Loucy (cell line): ENCODE results near the gene HIVEP2.

Source experiments
- H2AFZ ChIP-seq: fragments of 200-600 bp; sonication (generic); 2 replicates; pipeline ENCODE4 v1.6.0; 2016; ENCODE audit warnings: antibody characterized with exemption, mild to moderate bottlenecking, low read length, moderate library complexity
- H3F3A ChIP-seq: fragments of 200-600 bp; 2 replicates; pipeline ENCODE4 v1.6.0; 2016; ENCODE audit warnings: antibody characterized with exemption, low read depth, mild to moderate bottlenecking
- H3K27me3 ChIP-seq: fragments of 200-600 bp; sonication (generic); 2 replicates; pipeline ENCODE4 v1.6.1; 2014; ENCODE audit warnings: low read length, mild to moderate bottlenecking; ENCODE audit not compliant: insufficient read depth, poor library complexity, severe bottlenecking
- H3K36me3 ChIP-seq: fragments of 200-600 bp; sonication (generic); 2 replicates; pipeline ENCODE4 v1.6.1; 2016; ENCODE audit warnings: low read length; ENCODE audit not compliant: insufficient read depth
- H3K4me1 ChIP-seq: fragments of 200-600 bp; sonication (generic); 2 replicates; pipeline ENCODE4 v1.5.1; 2014; ENCODE audit warnings: low read length, mild to moderate bottlenecking; ENCODE audit not compliant: insufficient read depth, poor library complexity, severe bottlenecking
- H3K4me2 ChIP-seq: fragments of 200-600 bp; sonication (generic); 2 replicates; pipeline ENCODE4 v1.6.0; 2014; ENCODE audit warnings: antibody characterized with exemption, low read length, low read depth, mild to moderate bottlenecking; ENCODE audit not compliant: poor library complexity, severe bottlenecking
- H3K4me3 ChIP-seq: fragments of 200-600 bp; sonication (generic); 2 replicates; pipeline ENCODE4 v1.5.1; 2014; ENCODE audit warnings: low read length, mild to moderate bottlenecking, mixed read lengths; ENCODE audit not compliant: poor library complexity, severe bottlenecking
- H3K79me2 ChIP-seq: fragments of 200-600 bp; sonication (generic); 2 replicates; pipeline ENCODE4 v1.6.1; 2014; ENCODE audit warnings: low read length; ENCODE audit not compliant: insufficient read depth
- H3K9ac ChIP-seq: fragments of 200-600 bp; sonication (generic); 2 replicates; pipeline ENCODE4 v1.6.0; 2014; ENCODE audit warnings: mild to moderate bottlenecking, low read depth, low read length, moderate library complexity; ENCODE audit not compliant: poor library complexity, severe bottlenecking
- H3K9me2 ChIP-seq: fragments of 200-600 bp; sonication (generic); replicated peaks from 2 replicates; pipeline ENCODE4 v1.6.1; 2016; ENCODE audit warnings: low read depth, low read length, mixed read lengths
- H3K9me3 ChIP-seq: fragments of 200-600 bp; sonication (generic); 2 replicates; pipeline ENCODE4 v1.6.1; 2014; ENCODE audit warnings: mild to moderate bottlenecking, antibody characterized with exemption, low read length, low read depth; ENCODE audit not compliant: insufficient read depth
- H4K20me1 ChIP-seq: fragments of 200-600 bp; sonication (generic); 2 replicates; pipeline ENCODE4 v1.6.0; 2014; ENCODE audit warnings: antibody characterized with exemption, low read length, mild to moderate bottlenecking; ENCODE audit not compliant: insufficient read depth, poor library complexity, severe bottlenecking
- CTCF ChIP-seq: fragments of 200-600 bp; sonication (generic); conservative IDR thresholded peaks from 2 replicates; pipeline ENCODE4 v1.5.1; 2014; ENCODE audit warnings: mild to moderate bottlenecking, antibody characterized with exemption, low read length
- EZH2phosphoT487 ChIP-seq: fragments of 200-600 bp; IDR thresholded peaks from 2 replicates; pipeline ENCODE4 v1.6.1; 2018; ENCODE audit warnings: antibody characterized with exemption, mild to moderate bottlenecking, moderate library complexity, borderline replicate concordance

Gene HIVEP2

GRCh38 chr6:142790257-142790656 is 154.7 kb downstream of the HIVEP2 start:
- Histone ChIP-seq H3K9me2 (no peaks in the 10 kb centered on the region), H3F3A (no peaks in the 10 kb centered on the region), H4K20me1 (peaks cover 4% of the 10 kb centered on the region), H3K27me3 (no peaks in the 10 kb centered on the region), H3K9ac (no peak overlapping the region), H3K79me2 (peaks cover 50% of the 10 kb centered on the region), H3K4me2 (no peak overlapping the region), H3K9me3 (no peaks in the 10 kb centered on the region), H2AFZ (no peak overlapping the region), H3K4me1 (no peaks in the 10 kb centered on the region), H3K4me3 (no peak overlapping the region), H3K36me3 (no peaks in the 10 kb centered on the region)
- TF ChIP-seq CTCF: no peak
- TF ChIP-seq EZH2phosphoT487: no peak

- Histone ChIP-seq H3K4me2 (no peak overlapping the region), H3K4me1 (peaks cover 6% of the 10 kb centered on the region), H4K20me1 (peaks cover 9% of the 10 kb centered on the region), H3F3A (no peaks in the 10 kb centered on the region), H3K36me3 (peaks cover under 1% of the 10 kb centered on the region; the same call in 1 of the 2 replicates), H3K9me2 (no peaks in the 10 kb centered on the region), H3K27me3 (no peaks in the 10 kb centered on the region), H2AFZ (no peak overlapping the region), H3K79me2 (peaks cover 47% of the 10 kb centered on the region), H3K4me3 (no peak overlapping the region), H3K9me3 (no peaks in the 10 kb centered on the region), H3K9ac (no peak overlapping the region)
- TF ChIP-seq EZH2phosphoT487 (no peak), CTCF (no peak)
Observed at GRCh38 chr6:142787422-142787821, 157.6 kb downstream of the HIVEP2 start.

- H3K4me2 ChIP-seq: no peak overlapping the region
- no peaks in the 10 kb centered on the region for H3K9me3 ChIP-seq
- peaks cover 10% of the 10 kb centered on the region; the same call in 1 of the 2 replicates for H3K36me3 ChIP-seq
- H3F3A ChIP-seq: no peaks in the 10 kb centered on the region
- no peak overlapping the region for H2AFZ ChIP-seq
- peaks cover 8% of the 10 kb centered on the region for H3K4me1 ChIP-seq
- H3K79me2 ChIP-seq: peaks cover 40% of the 10 kb centered on the region
- H4K20me1 ChIP-seq: peaks cover 5% of the 10 kb centered on the region
- TF ChIP-seq EZH2phosphoT487 (no peak), CTCF (no peak)
- H3K9ac ChIP-seq: no peak overlapping the region
- H3K9me2 ChIP-seq: no peaks in the 10 kb centered on the region
- no peaks in the 10 kb centered on the region for H3K27me3 ChIP-seq
- H3K4me3 ChIP-seq: no peak overlapping the region
Observed at GRCh38 chr6:142786476-142786875, 158.5 kb downstream of the HIVEP2 start.
